H1 (cell line): ENCODE measurements around the gene GUCY1B1. TPM values are rescaled to one million over a fixed set of nuclear protein-coding genes. Genes with fewer than 3 reads are reported as not detected.

ENCODE experiments used
- CTCF ChIA-PET: fragments of 300-600 bp; sonication (Branson Sonifier 250); formaldehyde crosslinking; loops from one replicate; lab custom pipeline; 2021; ENCODE audit not compliant: partially characterized antibody; lab: Charles Lee
- POLR2A ChIA-PET: fragments of 300-600 bp; sonication (Branson Sonifier 250); formaldehyde crosslinking; loops from one replicate; lab custom pipeline; 2021; ENCODE audit warnings: inconsistent platforms; ENCODE audit not compliant: partially characterized antibody; lab: Charles Lee
- DNase-seq, 2 experiments: peaks; one replicate each; pipeline versions ENCODE4 v3.0.0 to v3.0.0-alpha.2; 2010 to 2022; ENCODE audit warnings: low spot score in 2 of 2, low read depth in 1 of 2, mixed read lengths in 1 of 2
- FAIRE-seq: peaks from 2 replicates; lab custom pipeline; 2011; peaks lifted over from hg19 to GRCh38; lab: Jason Lieb, UNC
- H2AFZ ChIP-seq: 2 replicates; pipeline ENCODE4 v1.8.1; 2012; ENCODE audit warnings: low read length, inconsistent platforms
- H2AK5ac ChIP-seq: 2 replicates; pipeline ENCODE4 v1.6.1; 2013; ENCODE audit warnings: low read depth, low read length
- H2BK120ac ChIP-seq: replicated peaks from 2 replicates; pipeline ENCODE3; 2013; ENCODE audit warnings: low read depth, low read length, inconsistent platforms
- H2BK12ac ChIP-seq: 2 replicates; pipeline ENCODE4 v1.6.1; 2013; ENCODE audit warnings: low read depth, low read length
- H2BK15ac ChIP-seq: 2 replicates; pipeline ENCODE4 v1.6.1; 2013; ENCODE audit warnings: low read length
- H2BK20ac ChIP-seq: 2 replicates; pipeline ENCODE4 v1.6.1; 2013; ENCODE audit warnings: low read length
- H2BK5ac ChIP-seq: 2 replicates; pipeline ENCODE4 v1.6.1; 2013; ENCODE audit warnings: low read depth, low read length
- H3K14ac ChIP-seq: 2 replicates; pipeline ENCODE4 v1.6.1; 2013; ENCODE audit warnings: inconsistent platforms; ENCODE audit not compliant: insufficient read length
- H3K18ac ChIP-seq: 2 replicates; pipeline ENCODE4 v1.6.1; 2013; ENCODE audit warnings: low read length; ENCODE audit errors: extremely low read depth
- H3K23ac ChIP-seq: 2 replicates; pipeline ENCODE4 v1.6.1; 2013; ENCODE audit warnings: inconsistent platforms; ENCODE audit not compliant: insufficient read length
- H3K23me2 ChIP-seq: 2 replicates; pipeline ENCODE4 v1.6.1; 2013; ENCODE audit warnings: low read depth, low read length
- H3K27ac ChIP-seq: 2 replicates; pipeline ENCODE4 v1.6.1; 2011; ENCODE audit warnings: low read depth, low read length, inconsistent platforms
- H3K27me3 ChIP-seq, 4 experiments: replicated peaks in 1 of 4; 1 replicate in 1 of 4; 2 replicates in 3 of 4; pipeline versions ENCODE4 v1.6.1 to v1.8.1; 2011 to 2013; ENCODE audit warnings: low read length in 3 of 4, mild to moderate bottlenecking in 3 of 4, inconsistent platforms in 2 of 4, mixed read lengths in 2 of 4, moderate library complexity in 1 of 4; ENCODE audit not compliant: control insufficient read depth in 3 of 4, insufficient read depth in 3 of 4; ENCODE audit errors: extremely low read depth in 1 of 4
- H3K36me3 ChIP-seq, 4 experiments: 2 replicates each; pipeline versions ENCODE4 v1.6.1 to v1.8.1; 2011 to 2013; ENCODE audit warnings: mild to moderate bottlenecking in 4 of 4, low read length in 3 of 4, moderate library complexity in 2 of 4, control low read depth in 1 of 4, inconsistent platforms in 1 of 4; ENCODE audit not compliant: insufficient read depth in 4 of 4, control insufficient read depth in 2 of 4
- H3K4ac ChIP-seq: replicated peaks from 2 replicates; pipeline ENCODE3; 2013; ENCODE audit warnings: low read length, low read depth, mixed read lengths, inconsistent platforms; ENCODE audit not compliant: insufficient read length
- H3K4me1 ChIP-seq, 4 experiments: replicated peaks in 1 of 4; 1 replicate in 1 of 4; 2 replicates in 3 of 4; pipeline versions ENCODE4 v1.6.1 to v1.8.1; 2011 to 2013; ENCODE audit warnings: low read length in 3 of 4, inconsistent platforms in 2 of 4, mixed read lengths in 1 of 4; ENCODE audit not compliant: insufficient read depth in 4 of 4, control insufficient read depth in 3 of 4
- H3K4me2 ChIP-seq, 2 experiments: 2 replicates each; pipeline versions ENCODE4 v1.6.1 to v1.8.1; 2011 to 2013; ENCODE audit warnings: low read depth in 2 of 2, low read length in 2 of 2, control low read depth in 1 of 2, inconsistent platforms in 1 of 2, mild to moderate bottlenecking in 1 of 2; ENCODE audit not compliant: insufficient read depth in 1 of 2
- H3K4me3 ChIP-seq, 4 experiments: fragments of 200-600, 300-600 bp in 1 of 4; sonication (generic), shearing (Covaris generic), sonication (Bioruptor Twin) in 1 of 4; 2 replicates each; pipeline versions ENCODE4 v1.5.1 to v1.8.1; 2011 to 2016; ENCODE audit warnings: low read length in 4 of 4, low read depth in 3 of 4, control low read depth in 2 of 4, inconsistent platforms in 2 of 4, mild to moderate bottlenecking in 2 of 4, mixed read lengths in 1 of 4, moderate library complexity in 1 of 4; ENCODE audit not compliant: insufficient read depth in 2 of 4; ENCODE audit errors: extremely low read depth in 1 of 4
- H3K56ac ChIP-seq: replicated peaks from 2 replicates; pipeline ENCODE3; 2013; ENCODE audit warnings: low read depth, mild to moderate bottlenecking, mixed read lengths, low read length, inconsistent platforms; ENCODE audit not compliant: insufficient read length
- H3K79me1 ChIP-seq: 2 replicates; pipeline ENCODE4 v1.6.1; 2013; ENCODE audit warnings: low read depth, low read length, control low read depth
- H3K79me2 ChIP-seq, 2 experiments: 2 replicates each; pipeline versions ENCODE4 v1.6.1 to v1.8.1; 2012 to 2013; ENCODE audit warnings: low read length in 2 of 2, mild to moderate bottlenecking in 2 of 2, inconsistent platforms in 1 of 2; ENCODE audit not compliant: insufficient read depth in 2 of 2, control insufficient read depth in 1 of 2
- H3K9ac ChIP-seq, 4 experiments: replicated peaks in 1 of 4; 1 replicate in 1 of 4; 2 replicates in 3 of 4; pipeline versions ENCODE4 v1.6.1 to v1.8.1; 2011 to 2013; ENCODE audit warnings: low read depth in 3 of 4, low read length in 3 of 4, control low read depth in 2 of 4, mild to moderate bottlenecking in 2 of 4, moderate library complexity in 2 of 4, inconsistent platforms in 1 of 4; ENCODE audit errors: extremely low read depth in 1 of 4
- H3K9me3 ChIP-seq, 2 experiments: 2 replicates each; pipeline versions ENCODE4 v1.6.1 to v1.8.1; 2012 to 2013; ENCODE audit warnings: mild to moderate bottlenecking in 2 of 2, moderate library complexity in 2 of 2, control low read depth in 1 of 2, inconsistent platforms in 1 of 2, low read depth in 1 of 2, low read length in 1 of 2, mixed read lengths in 1 of 2; ENCODE audit not compliant: insufficient read depth in 2 of 2
- H4K20me1 ChIP-seq, 2 experiments: replicated peaks in 1 of 2; 2 replicates each; pipeline versions ENCODE3 to v1.8.1; 2011 to 2013; ENCODE audit warnings: inconsistent platforms in 2 of 2, low read length in 2 of 2, mild to moderate bottlenecking in 1 of 2; ENCODE audit not compliant: insufficient read depth in 2 of 2, control insufficient read depth in 1 of 2
- H4K5ac ChIP-seq: 2 replicates; pipeline ENCODE4 v1.6.1; 2013; ENCODE audit warnings: low read length, low read depth, mixed read lengths, inconsistent platforms; ENCODE audit not compliant: insufficient read length
- H4K8ac ChIP-seq: 2 replicates; pipeline ENCODE4 v1.8.0; 2013; ENCODE audit warnings: mild to moderate bottlenecking, moderate library complexity, low read length, inconsistent platforms; ENCODE audit not compliant: insufficient read depth; ENCODE audit errors: extremely low read depth
- H4K91ac ChIP-seq: replicated peaks from 2 replicates; pipeline ENCODE3; 2013; ENCODE audit warnings: low read length, mixed read lengths, inconsistent platforms; ENCODE audit not compliant: insufficient read length
- BRCA1 ChIP-seq: IDR thresholded peaks from 2 replicates; pipeline ENCODE4 v1.6.1; 2012; ENCODE audit warnings: low read depth, low read length, improper control_type of control experiment
- CBX5 ChIP-seq: fragments of 300-800, 300-1000 bp; sonication (generic); IDR thresholded peaks from 2 replicates; pipeline ENCODE4 v1.7.1; 2016; ENCODE audit warnings: antibody characterized with exemption, low read length, low read depth
- CHD2 ChIP-seq: IDR thresholded peaks from 2 replicates; pipeline ENCODE4 v1.6.1; 2012; ENCODE audit warnings: low read length, improper control_type of control experiment
- HDAC2 ChIP-seq, 2 experiments: fragments of 300-600 bp in 1 of 2; sonication (generic) in 1 of 2; IDR thresholded peaks; 2 replicates each; pipeline ENCODE4 v1.6.1; 2011 to 2012; ENCODE audit warnings: low read depth in 2 of 2, low read length in 2 of 2, mild to moderate bottlenecking in 2 of 2, moderate library complexity in 2 of 2, borderline replicate concordance in 1 of 2, inconsistent platforms in 1 of 2
- KDM1A ChIP-seq: fragments of 200-600, 300-600 bp; sonication (generic); IDR thresholded peaks from 2 replicates; pipeline ENCODE4 v1.7.1; 2016; ENCODE audit warnings: mild to moderate bottlenecking, low read length, borderline replicate concordance
- NRF1 ChIP-seq: IDR thresholded peaks from 2 replicates; pipeline ENCODE4 v1.6.1; 2011; ENCODE audit warnings: mild to moderate bottlenecking, low read depth, low read length, improper control_type of control experiment
- RFX5 ChIP-seq: IDR thresholded peaks from 2 replicates; pipeline ENCODE4 v1.6.1; 2011; ENCODE audit warnings: low read depth, low read length, improper control_type of control experiment, borderline replicate concordance
- polyA plus RNA-seq, 7 experiments: library from polyadenylated mRNA; depleted of rRNA in 3 of 7; stranded (reverse) in 5 of 7; unstranded in 2 of 7; fragments of >200 nt in 5 of 7; fragments of 200-250 nt in 2 of 7; gene quantifications; 1 replicate in 5 of 7; 2 replicates in 1 of 7; 4 replicates in 1 of 7; pipeline versions ENCODE4 v1.2.1 to v1.2.3, GENCODE V29; 2011 to 2013; ENCODE audit warnings: missing spikeins in 2 of 7, mixed read lengths in 2 of 7
- total RNA-seq: library from RNA; stranded (reverse); fragmentation: NEBNext Ultra II Directional; extraction: Animal tissue kit (Norgen Biotek cat#: 25700); gene quantifications from 2 replicates; pipeline ENCODE4 v1.2.1, GENCODE V29; 2021

GUCY1B1 gene
- total and polyA plus RNA-seq, 2 of the 8 experiments (the other 6 are each of a cell fraction or from before 2014, with no cell fraction given) = 1.5 to 2.9 TPM

DNA sequence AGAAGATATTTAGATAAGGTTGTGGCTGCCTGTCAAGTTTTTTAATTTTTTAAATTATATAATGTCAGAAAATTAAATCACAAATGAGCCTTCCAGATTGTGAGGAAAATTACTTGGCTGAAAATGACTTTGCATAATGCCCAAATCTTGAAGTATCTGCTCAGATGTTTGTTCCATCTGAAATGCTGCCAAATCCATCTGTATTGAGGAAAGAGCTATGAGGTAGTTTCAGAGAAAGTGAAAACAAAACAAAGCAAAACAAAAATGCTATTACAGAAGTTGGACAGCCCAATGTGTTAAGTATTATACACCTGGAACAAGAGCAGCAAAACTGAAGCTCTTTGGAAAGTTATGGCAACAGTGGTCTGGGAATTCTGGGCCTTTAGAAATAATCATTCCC lies 23.3 kb upstream of the GUCY1B1 start:
- no peaks in the 10 kb centered on the region for H4K20me1 ChIP-seq
- no peak overlapping the region for H3K27ac ChIP-seq
- no peak overlapping the region for H4K8ac ChIP-seq
- H3K27me3 ChIP-seq = no peaks in the 10 kb centered on the region
- no peak overlapping the region for H3K4me3 ChIP-seq
- H3K23me2 ChIP-seq = no peaks in the 10 kb centered on the region
- TF ChIP-seq CBX5 (no peak), RFX5 (no peak), CHD2 (no peak), NRF1 (no peak), HDAC2 (IDR thresholded peaks at IDR 0.05; ENCODE audit: borderline replicate concordance in 1 of 2, low read depth in 2 of 2, low read length in 2 of 2) (no peak), BRCA1 (no peak), KDM1A (no peak)
- H3K36me3 ChIP-seq = no peaks in the 10 kb centered on the region
- ChIA-PET POLR2A (no interaction called here), CTCF (no interaction called here)
- no peak overlapping the region for H2AK5ac ChIP-seq
- DNase-seq (no peak), FAIRE-seq (no peak)
- no peak overlapping the region for H2BK120ac ChIP-seq
- H3K4ac ChIP-seq = no peak overlapping the region
- H3K14ac ChIP-seq = no peak overlapping the region
- no peaks in the 10 kb centered on the region for H3K79me1 ChIP-seq
- H3K9ac ChIP-seq = no peak overlapping the region
- no peak overlapping the region for H3K18ac ChIP-seq
- H2BK5ac ChIP-seq = no peak overlapping the region
- no peak overlapping the region for H2BK15ac ChIP-seq
- H3K4me2 ChIP-seq = no peak overlapping the region
- no peaks in the 10 kb centered on the region for H3K79me2 ChIP-seq
- H2BK20ac ChIP-seq = no peak overlapping the region
- no peaks in the 10 kb centered on the region for H3K9me3 ChIP-seq
- H3K23ac ChIP-seq = no peak overlapping the region
- no peak overlapping the region for H4K5ac ChIP-seq
- no peak overlapping the region for H2BK12ac ChIP-seq
- no peak overlapping the region for H3K56ac ChIP-seq
- H3K4me1 ChIP-seq = no peaks in the 10 kb centered on the region
- H2AFZ ChIP-seq = no peak overlapping the region
- no peak overlapping the region for H4K91ac ChIP-seq
